IMR-90 (cell line): ENCODE measurements around the gene EVI2A. TPM values are rescaled to one million over a fixed set of nuclear protein-coding genes. Genes with fewer than 3 reads are reported as not detected.

Experiments used
- ATAC-seq: fragments of 200-7000 bp; cut with Tn5 transposase; 2 replicates; pipeline ENCODE4 v1.9.1; 2020; ENCODE audit warnings: low read depth, mild to moderate bottlenecking, moderate library complexity
- BruUV-seq: library from RNA; stranded (reverse); fragments of 400-500 nt; replicated peaks from 2 replicates; lab custom pipeline; 2021; lab: Mats Ljungman, UMichigan
- CTCF ChIA-PET: fragments of 300-600 bp; formaldehyde crosslinking; extraction: SDS; loops from one replicate; lab custom pipeline; 2021; ENCODE audit warnings: antibody characterized with exemption; lab: Yijun Ruan, JAX
- POLR2A ChIA-PET: fragments of 300-600 bp; sonication (Branson Sonifier 250); formaldehyde crosslinking; loops from one replicate; lab custom pipeline; 2022; ENCODE audit warnings: antibody characterized with exemption; ENCODE audit not compliant: unreplicated experiment; lab: Charles Lee
- DNase-seq: peaks from one replicate; pipeline ENCODE4 v3.0.0; 2013
- H2AFZ ChIP-seq: replicated peaks from 2 replicates; pipeline ENCODE3; 2013; ENCODE audit warnings: low read length, mild to moderate bottlenecking; ENCODE audit not compliant: poor library complexity
- H2AK5ac ChIP-seq: 2 replicates; pipeline ENCODE4 v1.6.1; 2013; ENCODE audit warnings: low read depth, low read length, inconsistent platforms
- H2AK9ac ChIP-seq: replicated peaks from 2 replicates; pipeline ENCODE3; 2013; ENCODE audit warnings: mild to moderate bottlenecking, low read depth, low read length, moderate library complexity; ENCODE audit not compliant: poor library complexity
- H2BK120ac ChIP-seq: 2 replicates; pipeline ENCODE4 v1.6.1; 2013; ENCODE audit warnings: low read depth, low read length, inconsistent platforms
- H2BK15ac ChIP-seq: 3 replicates; pipeline ENCODE4 v1.6.1; 2013; ENCODE audit warnings: low read depth, low read length, inconsistent platforms
- H2BK20ac ChIP-seq: 2 replicates; pipeline ENCODE4 v1.6.1; 2013; ENCODE audit warnings: low read depth, mild to moderate bottlenecking, inconsistent platforms, low read length, moderate library complexity
- H2BK5ac ChIP-seq: 2 replicates; pipeline ENCODE4 v1.6.1; 2013; ENCODE audit warnings: mild to moderate bottlenecking, low read depth, low read length, inconsistent platforms; ENCODE audit not compliant: poor library complexity, severe bottlenecking
- H3K14ac ChIP-seq: replicated peaks from 2 replicates; pipeline ENCODE4 v1.6.1; 2013; ENCODE audit warnings: low read depth, low read length, inconsistent platforms
- H3K18ac ChIP-seq: 2 replicates; pipeline ENCODE4 v1.6.1; 2013; ENCODE audit warnings: low read depth, low read length, control low read depth
- H3K23ac ChIP-seq: 2 replicates; pipeline ENCODE4 v1.6.1; 2013; ENCODE audit warnings: low read depth, low read length, inconsistent platforms
- H3K27ac ChIP-seq: 2 replicates; pipeline ENCODE4 v1.5.1; 2013; ENCODE audit warnings: mild to moderate bottlenecking, control low read depth, low read length; ENCODE audit not compliant: insufficient read depth
- H3K27me3 ChIP-seq: 2 replicates; pipeline ENCODE4 v1.6.1; 2013; ENCODE audit warnings: low read length; ENCODE audit not compliant: control insufficient read depth, insufficient read depth
- H3K36me3 ChIP-seq: 2 replicates; pipeline ENCODE4 v1.6.1; 2013; ENCODE audit warnings: low read length, mixed read lengths; ENCODE audit not compliant: control insufficient read depth, insufficient read depth
- H3K4ac ChIP-seq: 2 replicates; pipeline ENCODE4 v1.6.1; 2013; ENCODE audit warnings: low read depth, low read length, inconsistent platforms
- H3K4me1 ChIP-seq: 2 replicates; pipeline ENCODE4 v1.6.1; 2013; ENCODE audit warnings: low read length, mixed read lengths; ENCODE audit not compliant: control insufficient read depth, insufficient read depth
- H3K4me2 ChIP-seq: 2 replicates; pipeline ENCODE4 v1.6.1; 2013; ENCODE audit warnings: low read depth, mild to moderate bottlenecking, control low read depth, low read length, moderate library complexity
- H3K4me3 ChIP-seq: 2 replicates; pipeline ENCODE4 v1.5.1; 2013; ENCODE audit warnings: low read depth, mild to moderate bottlenecking, control low read depth, low read length, moderate library complexity; ENCODE audit not compliant: insufficient read depth
- H3K56ac ChIP-seq: 2 replicates; pipeline ENCODE4 v1.6.1; 2013; ENCODE audit warnings: low read length, inconsistent platforms; ENCODE audit not compliant: insufficient read depth; ENCODE audit errors: extremely low read depth
- H3K79me1 ChIP-seq, 2 experiments: 2 replicates each; pipeline ENCODE4 v1.6.1; 2013; ENCODE audit warnings: low read length in 2 of 2, inconsistent platforms in 1 of 2, low read depth in 1 of 2
- H3K9ac ChIP-seq: 2 replicates; pipeline ENCODE4 v1.6.1; 2013; ENCODE audit warnings: low read depth, low read length, control low read depth
- H3K9me1 ChIP-seq: 2 replicates; pipeline ENCODE4 v1.6.1; 2013; ENCODE audit warnings: low read length, inconsistent platforms; ENCODE audit not compliant: insufficient read depth
- H3K9me3 ChIP-seq: 2 replicates; pipeline ENCODE4 v1.6.1; 2013; ENCODE audit warnings: low read length; ENCODE audit not compliant: control insufficient read depth, insufficient read depth
- H4K20me1 ChIP-seq: 2 replicates; pipeline ENCODE4 v1.6.1; 2013; ENCODE audit warnings: low read length, inconsistent platforms; ENCODE audit not compliant: insufficient read depth
- H4K5ac ChIP-seq: 2 replicates; pipeline ENCODE4 v1.6.1; 2013; ENCODE audit warnings: mild to moderate bottlenecking, low read depth, low read length, control low read depth
- H4K8ac ChIP-seq, 2 experiments: 2 replicates each; pipeline ENCODE4 v1.6.1; 2013; ENCODE audit warnings: low read depth in 2 of 2, low read length in 2 of 2, control low read depth in 1 of 2, inconsistent platforms in 1 of 2
- H4K91ac ChIP-seq: 2 replicates; pipeline ENCODE4 v1.6.1; 2013; ENCODE audit warnings: low read depth, low read length, inconsistent platforms; ENCODE audit not compliant: insufficient read depth
- BHLHE40 ChIP-seq: fragments of 150-350 bp; IDR thresholded peaks from 2 replicates; pipeline ENCODE4 v1.6.1; 2016; ENCODE audit warnings: mild to moderate bottlenecking, low read depth, low read length
- CEBPB ChIP-seq: IDR thresholded peaks from 2 replicates; pipeline ENCODE4 v1.6.1; 2012; ENCODE audit warnings: low read depth, low read length, improper control_type of control experiment
- CHD1 ChIP-seq: IDR thresholded peaks from 2 replicates; pipeline ENCODE4 v1.6.1; 2012; ENCODE audit warnings: low read depth, low read length, improper control_type of control experiment
- ELK1 ChIP-seq: fragments of 150-350 bp; IDR thresholded peaks from 2 replicates; pipeline ENCODE4 v1.6.1; 2016; ENCODE audit warnings: low read depth, mild to moderate bottlenecking, low read length, moderate library complexity, borderline replicate concordance
- MAFK ChIP-seq: IDR thresholded peaks from 2 replicates; pipeline ENCODE4 v1.6.1; 2012; ENCODE audit warnings: low read depth, low read length, improper control_type of control experiment
- MAZ ChIP-seq: IDR thresholded peaks from 2 replicates; pipeline ENCODE4 v1.6.1; 2012; ENCODE audit warnings: low read depth, mild to moderate bottlenecking, low read length, improper control_type of control experiment, moderate library complexity, borderline replicate concordance
- MXI1 ChIP-seq: IDR thresholded peaks from 2 replicates; pipeline ENCODE4 v1.6.1; 2012; ENCODE audit warnings: low read depth, mild to moderate bottlenecking, low read length, moderate library complexity, borderline replicate concordance
- NFE2L2 ChIP-seq: fragments of 150-350 bp; IDR thresholded peaks from 2 replicates; pipeline ENCODE4 v1.6.1; 2016; ENCODE audit warnings: low read depth, mild to moderate bottlenecking, low read length
- POLR2A ChIP-seq: IDR thresholded peaks from 2 replicates; pipeline ENCODE4 v1.6.1; 2012; ENCODE audit warnings: mild to moderate bottlenecking, low read depth, low read length
- RCOR1 ChIP-seq: IDR thresholded peaks from 2 replicates; pipeline ENCODE4 v1.6.1; 2012; ENCODE audit warnings: mild to moderate bottlenecking, low read length, improper control_type of control experiment; ENCODE audit not compliant: insufficient replicate concordance
- SMC3 ChIP-seq: fragments of 150-350 bp; IDR thresholded peaks from 2 replicates; pipeline ENCODE4 v1.6.1; 2016; ENCODE audit warnings: low read depth, mild to moderate bottlenecking, antibody characterized with exemption, low read length, moderate library complexity
- dilution Hi-C: fragments of 300-500 bp; cut with HindIII; formaldehyde crosslinking; loops from one replicate; pipeline ENCODE4 v1.14.3; 2018; ENCODE audit warnings: low sequenced_read_pairs; ENCODE audit not compliant: unreplicated experiment
- in situ Hi-C: fragments of 300-500 bp; cut with MboI; formaldehyde crosslinking; loops from 3 replicates; pipeline ENCODE4 v1.14.3; 2019; ENCODE audit warnings: low sequenced_read_pairs, inconsistent platforms, mixed read lengths
- intact Hi-C: fragments of 100-400 bp; cut with micrococcal nuclease; formaldehyde crosslinking; loops from 2 replicates; pipeline ENCODE4 v1.10.0; 2022
- polyA plus RNA-seq, 3 experiments: library from polyadenylated mRNA; depleted of rRNA; stranded (reverse); fragments of >200 nt; gene quantifications; 2 replicates each; pipeline ENCODE4 v1.2.3, GENCODE V29; 2012; ENCODE audit warnings: low replicate concordance in 1 of 3
- total RNA-seq: library from RNA; depleted of rRNA; stranded (reverse); fragments of >200 nt; gene quantifications from 2 replicates; pipeline ENCODE4 v1.2.3, GENCODE V29; 2012
- TF ChIP-seq, protein P1 (sequence below): fragments of 150-350 bp; IDR thresholded peaks from 2 replicates; pipeline ENCODE4 v1.6.1; 2017; ENCODE audit warnings: mild to moderate bottlenecking, antibody characterized with exemption, low read length, low read depth
- TF ChIP-seq, protein P2 (sequence below): conservative IDR thresholded peaks from 2 replicates; pipeline ENCODE4 v1.5.1; 2012; ENCODE audit warnings: mild to moderate bottlenecking, low read depth, low read length, improper control_type of control experiment

Gene EVI2A
- total and polyA plus RNA-seq, 2 of the 4 experiments (the other 2 are of a cell fraction): 0.50 to 0.90 TPM

DNA sequence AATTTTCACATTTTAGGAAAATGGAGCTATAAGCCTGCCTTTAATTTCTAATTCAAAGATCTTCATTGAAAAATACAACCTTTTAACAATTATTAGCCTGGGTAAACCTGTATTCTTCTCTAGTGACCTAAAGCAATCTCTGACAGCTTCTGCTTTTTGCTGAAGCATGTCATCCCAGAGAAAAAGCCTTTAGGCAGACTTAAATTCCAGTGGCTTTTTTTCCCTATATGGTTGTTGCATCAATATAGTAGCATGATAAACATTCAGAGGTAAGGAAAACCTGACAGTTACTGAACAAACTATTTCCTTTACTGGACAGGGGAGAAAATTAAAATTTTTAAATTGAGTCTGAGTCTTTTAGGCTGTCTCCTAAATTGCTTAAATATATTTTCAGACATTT, 7.8 kb upstream of the EVI2A start:
- Histone ChIP-seq H4K5ac (no peak overlapping the region), H3K18ac (no peak overlapping the region), H3K56ac (no peak overlapping the region), H3K79me1 (peaks cover 0 to 16% of the 10 kb centered on the region in 2 experiments; a peak in 2 of 4 replicates), H2AK5ac (no peak overlapping the region), H3K4me2 (no peak overlapping the region), H4K91ac (no peak overlapping the region), H4K20me1 (no peaks in the 10 kb centered on the region; the same call in 1 of the 2 replicates), H3K9me1 (peaks cover 7% of the 10 kb centered on the region), H2AK9ac (no peak overlapping the region), H3K23ac (no peak overlapping the region), H3K9me3 (no peaks in the 10 kb centered on the region), H3K9ac (no peak overlapping the region), H3K36me3 (peaks cover 14% of the 10 kb centered on the region), H3K4me1 (peaks cover 6% of the 10 kb centered on the region; the same call in 1 of the 2 replicates), H2BK120ac (no peak overlapping the region), H3K27me3 (no peaks in the 10 kb centered on the region), H2BK5ac (no peak overlapping the region), H3K4ac (no peak overlapping the region), H3K14ac (no peak overlapping the region), H2BK20ac (no peak overlapping the region; the same call in 1 of the 2 replicates), H3K4me3 (no peak overlapping the region), H2BK15ac (no peak overlapping the region), H4K8ac (no peak overlapping the region), H2AFZ (no peak overlapping the region), H3K27ac (no peak overlapping the region)
- intact Hi-C loops: no loop called here
- in situ Hi-C loops: no loop called here
- ATAC-seq (peak; percentile 8; the same call in 1 of the 2 replicates), DNase-seq (peak; percentile 22)
- no TSS peak for BruUV-seq
- ChIA-PET POLR2A (no interaction called here), CTCF (interaction anchor here (0.8 kb wide), 1 partner anchor 63 kb away, joined by 3 read pairs; no protein-coding TSS in a partner anchor)
- dilution Hi-C loops: no loop called here
- TF ChIP-seq MAFK (no peak), MAZ (no peak), POLR2A (no peak), BHLHE40 (no peak), SMC3 (no peak), CEBPB (no peak), MXI1 (no peak), NFE2L2 (no peak), RCOR1 (no peak), ELK1 (no peak), CHD1 (no peak)
- TF ChIP-seq, protein P1, sequence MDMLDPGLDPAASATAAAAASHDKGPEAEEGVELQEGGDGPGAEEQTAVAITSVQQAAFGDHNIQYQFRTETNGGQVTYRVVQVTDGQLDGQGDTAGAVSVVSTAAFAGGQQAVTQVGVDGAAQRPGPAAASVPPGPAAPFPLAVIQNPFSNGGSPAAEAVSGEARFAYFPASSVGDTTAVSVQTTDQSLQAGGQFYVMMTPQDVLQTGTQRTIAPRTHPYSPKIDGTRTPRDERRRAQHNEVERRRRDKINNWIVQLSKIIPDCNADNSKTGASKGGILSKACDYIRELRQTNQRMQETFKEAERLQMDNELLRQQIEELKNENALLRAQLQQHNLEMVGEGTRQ: no peak
- TF ChIP-seq, protein P2, sequence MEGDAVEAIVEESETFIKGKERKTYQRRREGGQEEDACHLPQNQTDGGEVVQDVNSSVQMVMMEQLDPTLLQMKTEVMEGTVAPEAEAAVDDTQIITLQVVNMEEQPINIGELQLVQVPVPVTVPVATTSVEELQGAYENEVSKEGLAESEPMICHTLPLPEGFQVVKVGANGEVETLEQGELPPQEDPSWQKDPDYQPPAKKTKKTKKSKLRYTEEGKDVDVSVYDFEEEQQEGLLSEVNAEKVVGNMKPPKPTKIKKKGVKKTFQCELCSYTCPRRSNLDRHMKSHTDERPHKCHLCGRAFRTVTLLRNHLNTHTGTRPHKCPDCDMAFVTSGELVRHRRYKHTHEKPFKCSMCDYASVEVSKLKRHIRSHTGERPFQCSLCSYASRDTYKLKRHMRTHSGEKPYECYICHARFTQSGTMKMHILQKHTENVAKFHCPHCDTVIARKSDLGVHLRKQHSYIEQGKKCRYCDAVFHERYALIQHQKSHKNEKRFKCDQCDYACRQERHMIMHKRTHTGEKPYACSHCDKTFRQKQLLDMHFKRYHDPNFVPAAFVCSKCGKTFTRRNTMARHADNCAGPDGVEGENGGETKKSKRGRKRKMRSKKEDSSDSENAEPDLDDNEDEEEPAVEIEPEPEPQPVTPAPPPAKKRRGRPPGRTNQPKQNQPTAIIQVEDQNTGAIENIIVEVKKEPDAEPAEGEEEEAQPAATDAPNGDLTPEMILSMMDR: no peak
